ENCODE results near the gene IQCM.

Gene IQCM

DNA sequence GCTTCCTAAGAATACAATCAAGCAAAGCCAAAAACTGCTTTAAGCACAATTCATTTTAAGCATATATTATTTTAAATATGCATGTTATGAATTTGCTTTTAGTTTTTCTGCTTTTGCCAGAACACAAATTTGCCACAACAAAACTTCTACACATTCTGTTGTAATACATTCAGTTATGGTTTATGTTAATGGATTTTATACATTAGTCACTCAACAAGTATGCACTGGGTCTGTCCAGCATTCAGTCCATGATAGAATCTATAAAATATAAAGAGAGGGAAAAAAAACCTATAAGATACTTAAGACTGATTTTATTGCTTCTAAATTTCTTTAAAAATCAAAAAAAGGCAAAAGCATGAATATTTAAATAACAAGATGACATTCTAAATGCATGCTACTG is 22.2 kb downstream of the IQCM start:
- no peaks in the 10 kb centered on the region for H3K9me3 ChIP-seq (ENCODE audit: control insufficient read depth, insufficient read depth, low read depth, low read length)
- no peaks in the 10 kb centered on the region for H3K36me3 ChIP-seq (ENCODE audit: control insufficient read depth in 2 of 2, insufficient read depth in 1 of 2, low read length in 2 of 2)
- no peak overlapping the region for H3K27ac ChIP-seq (ENCODE audit: extremely low read depth, low read depth, low read length)
- POLR2A ChIA-PET, result no interaction called here
- CTCF ChIA-PET, result interaction anchor here (0.5 kb wide), 1 partner anchor 315 kb away, joined by 3 read pairs; no protein-coding TSS in a partner anchor
- no peak for TF ChIP-seq ZNF600 (tag by site-specific recombination; IDR thresholded peaks at IDR 0.05)
- TF ChIP-seq, protein P1, sequence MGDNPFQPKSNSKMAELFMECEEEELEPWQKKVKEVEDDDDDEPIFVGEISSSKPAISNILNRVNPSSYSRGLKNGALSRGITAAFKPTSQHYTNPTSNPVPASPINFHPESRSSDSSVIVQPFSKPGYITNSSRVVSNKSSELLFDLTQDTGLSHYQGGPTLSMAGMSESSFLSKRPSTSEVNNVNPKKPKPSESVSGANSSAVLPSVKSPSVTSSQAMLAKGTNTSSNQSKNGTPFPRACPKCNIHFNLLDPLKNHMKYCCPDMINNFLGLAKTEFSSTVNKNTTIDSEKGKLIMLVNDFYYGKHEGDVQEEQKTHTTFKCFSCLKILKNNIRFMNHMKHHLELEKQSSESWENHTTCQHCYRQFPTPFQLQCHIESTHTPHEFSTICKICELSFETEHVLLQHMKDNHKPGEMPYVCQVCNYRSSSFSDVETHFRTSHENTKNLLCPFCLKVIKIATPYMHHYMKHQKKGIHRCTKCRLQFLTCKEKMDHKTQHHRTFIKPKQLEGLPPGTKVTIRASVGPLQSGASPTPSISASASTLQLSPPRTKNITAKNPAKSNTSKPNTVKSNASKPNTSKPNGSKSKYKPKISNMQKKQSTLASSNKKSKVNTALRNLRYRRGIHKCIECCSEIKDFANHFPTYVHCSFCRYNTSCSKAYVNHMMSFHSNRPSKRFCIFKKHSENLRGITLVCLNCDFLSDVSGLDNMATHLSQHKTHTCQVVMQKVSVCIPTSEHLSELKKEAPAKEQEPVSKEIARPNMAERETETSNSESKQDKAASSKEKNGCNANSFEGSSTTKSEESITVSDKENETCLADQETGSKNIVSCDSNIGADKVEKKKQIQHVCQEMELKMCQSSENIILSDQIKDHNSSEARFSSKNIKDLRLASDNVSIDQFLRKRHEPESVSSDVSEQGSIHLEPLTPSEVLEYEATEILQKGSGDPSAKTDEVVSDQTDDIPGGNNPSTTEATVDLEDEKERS (tag by site-specific recombination; IDR thresholded peaks at IDR 0.05), result no peak
- H3K4me1 ChIP-seq (ENCODE audit: control insufficient read depth, insufficient read depth, low read length), result no peaks in the 10 kb centered on the region
- no peak overlapping the region for H3K4me3 ChIP-seq (ENCODE audit: low read depth, low read length)

DNA sequence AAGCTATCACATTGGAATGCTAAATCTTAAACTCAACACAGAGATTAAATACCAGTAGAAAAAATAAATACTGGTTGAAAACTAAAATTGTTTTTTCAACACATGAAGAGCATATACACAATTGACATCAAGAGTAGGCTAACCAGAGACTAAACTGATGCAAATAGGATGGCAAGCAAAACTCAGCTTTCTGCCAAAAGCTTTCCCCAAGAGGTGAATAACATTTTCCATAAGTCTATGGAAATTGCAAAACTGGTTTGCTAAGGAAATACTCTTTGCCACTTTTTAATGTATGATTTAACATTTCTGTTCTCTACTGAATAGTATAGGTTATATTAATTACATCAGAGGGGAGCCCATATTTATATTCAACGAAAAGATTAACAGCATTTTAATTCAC is 23.8 kb downstream of the IQCM start:
- Histone ChIP-seq H3K36me3 (ENCODE audit: control insufficient read depth in 2 of 2, insufficient read depth in 1 of 2, low read length in 2 of 2) (no peaks in the 10 kb centered on the region), H3K9me3 (ENCODE audit: control insufficient read depth, insufficient read depth, low read depth, low read length) (no peaks in the 10 kb centered on the region), H3K4me3 (ENCODE audit: low read depth, low read length) (no peak overlapping the region), H3K4me1 (ENCODE audit: control insufficient read depth, insufficient read depth, low read length) (no peaks in the 10 kb centered on the region), H3K27ac (ENCODE audit: extremely low read depth, low read depth, low read length) (no peak overlapping the region)
- ChIA-PET POLR2A (no interaction called here), CTCF (no interaction called here)
- TF ChIP-seq GFI1B (tag by site-specific recombination; IDR thresholded peaks at IDR 0.05), result no peak
- TF ChIP-seq ZNF596 (tag by site-specific recombination; IDR thresholded peaks at IDR 0.05), result no peak
- TF ChIP-seq, protein P2, sequence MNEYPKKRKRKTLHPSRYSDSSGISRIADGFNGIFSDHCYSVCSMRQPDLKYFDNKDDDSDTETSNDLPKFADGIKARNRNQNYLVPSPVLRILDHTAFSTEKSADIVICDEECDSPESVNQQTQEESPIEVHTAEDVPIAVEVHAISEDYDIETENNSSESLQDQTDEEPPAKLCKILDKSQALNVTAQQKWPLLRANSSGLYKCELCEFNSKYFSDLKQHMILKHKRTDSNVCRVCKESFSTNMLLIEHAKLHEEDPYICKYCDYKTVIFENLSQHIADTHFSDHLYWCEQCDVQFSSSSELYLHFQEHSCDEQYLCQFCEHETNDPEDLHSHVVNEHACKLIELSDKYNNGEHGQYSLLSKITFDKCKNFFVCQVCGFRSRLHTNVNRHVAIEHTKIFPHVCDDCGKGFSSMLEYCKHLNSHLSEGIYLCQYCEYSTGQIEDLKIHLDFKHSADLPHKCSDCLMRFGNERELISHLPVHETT (tag by site-specific recombination; IDR thresholded peaks at IDR 0.05), result no peak
- TF ChIP-seq, protein P3, sequence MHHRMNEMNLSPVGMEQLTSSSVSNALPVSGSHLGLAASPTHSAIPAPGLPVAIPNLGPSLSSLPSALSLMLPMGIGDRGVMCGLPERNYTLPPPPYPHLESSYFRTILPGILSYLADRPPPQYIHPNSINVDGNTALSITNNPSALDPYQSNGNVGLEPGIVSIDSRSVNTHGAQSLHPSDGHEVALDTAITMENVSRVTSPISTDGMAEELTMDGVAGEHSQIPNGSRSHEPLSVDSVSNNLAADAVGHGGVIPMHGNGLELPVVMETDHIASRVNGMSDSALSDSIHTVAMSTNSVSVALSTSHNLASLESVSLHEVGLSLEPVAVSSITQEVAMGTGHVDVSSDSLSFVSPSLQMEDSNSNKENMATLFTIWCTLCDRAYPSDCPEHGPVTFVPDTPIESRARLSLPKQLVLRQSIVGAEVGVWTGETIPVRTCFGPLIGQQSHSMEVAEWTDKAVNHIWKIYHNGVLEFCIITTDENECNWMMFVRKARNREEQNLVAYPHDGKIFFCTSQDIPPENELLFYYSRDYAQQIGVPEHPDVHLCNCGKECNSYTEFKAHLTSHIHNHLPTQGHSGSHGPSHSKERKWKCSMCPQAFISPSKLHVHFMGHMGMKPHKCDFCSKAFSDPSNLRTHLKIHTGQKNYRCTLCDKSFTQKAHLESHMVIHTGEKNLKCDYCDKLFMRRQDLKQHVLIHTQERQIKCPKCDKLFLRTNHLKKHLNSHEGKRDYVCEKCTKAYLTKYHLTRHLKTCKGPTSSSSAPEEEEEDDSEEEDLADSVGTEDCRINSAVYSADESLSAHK (tag by site-specific recombination; IDR thresholded peaks at IDR 0.05), result no peak
- no peak for TF ChIP-seq ZNF837 (tag by site-specific recombination; IDR thresholded peaks at IDR 0.05)
- no peak for TF ChIP-seq ZNF792 (tag by site-specific recombination; IDR thresholded peaks at IDR 0.05)
- TF ChIP-seq BCL11A (tag by site-specific recombination; IDR thresholded peaks at IDR 0.05; ENCODE audit: low read depth), result no peak
- no peak for TF ChIP-seq TCF7L2 (IDR thresholded peaks at IDR 0.05; ENCODE audit: borderline replicate concordance, low read depth, low read length)
- TF ChIP-seq, protein P4, sequence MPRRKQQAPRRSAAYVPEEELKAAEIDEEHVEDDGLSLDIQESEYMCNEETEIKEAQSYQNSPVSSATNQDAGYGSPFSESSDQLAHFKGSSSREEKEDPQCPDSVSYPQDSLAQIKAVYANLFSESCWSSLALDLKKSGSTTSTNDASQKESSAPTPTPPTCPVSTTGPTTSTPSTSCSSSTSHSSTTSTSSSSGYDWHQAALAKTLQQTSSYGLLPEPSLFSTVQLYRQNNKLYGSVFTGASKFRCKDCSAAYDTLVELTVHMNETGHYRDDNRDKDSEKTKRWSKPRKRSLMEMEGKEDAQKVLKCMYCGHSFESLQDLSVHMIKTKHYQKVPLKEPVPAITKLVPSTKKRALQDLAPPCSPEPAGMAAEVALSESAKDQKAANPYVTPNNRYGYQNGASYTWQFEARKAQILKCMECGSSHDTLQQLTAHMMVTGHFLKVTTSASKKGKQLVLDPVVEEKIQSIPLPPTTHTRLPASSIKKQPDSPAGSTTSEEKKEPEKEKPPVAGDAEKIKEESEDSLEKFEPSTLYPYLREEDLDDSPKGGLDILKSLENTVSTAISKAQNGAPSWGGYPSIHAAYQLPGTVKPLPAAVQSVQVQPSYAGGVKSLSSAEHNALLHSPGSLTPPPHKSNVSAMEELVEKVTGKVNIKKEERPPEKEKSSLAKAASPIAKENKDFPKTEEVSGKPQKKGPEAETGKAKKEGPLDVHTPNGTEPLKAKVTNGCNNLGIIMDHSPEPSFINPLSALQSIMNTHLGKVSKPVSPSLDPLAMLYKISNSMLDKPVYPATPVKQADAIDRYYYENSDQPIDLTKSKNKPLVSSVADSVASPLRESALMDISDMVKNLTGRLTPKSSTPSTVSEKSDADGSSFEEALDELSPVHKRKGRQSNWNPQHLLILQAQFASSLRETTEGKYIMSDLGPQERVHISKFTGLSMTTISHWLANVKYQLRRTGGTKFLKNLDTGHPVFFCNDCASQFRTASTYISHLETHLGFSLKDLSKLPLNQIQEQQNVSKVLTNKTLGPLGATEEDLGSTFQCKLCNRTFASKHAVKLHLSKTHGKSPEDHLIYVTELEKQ (tag by site-specific recombination; IDR thresholded peaks at IDR 0.05; ENCODE audit: borderline replicate concordance), result no peak
- TF ChIP-seq ZNF501 (tag by site-specific recombination; IDR thresholded peaks at IDR 0.05), result no peak
